GM21423 (cell line): ENCODE data around the gene SEMA3F.
A peak's percentile ranks its signal among the peaks of the same experiment; 100 is the strongest.

ENCODE experiments used
- ATAC-seq: cut with Tn5 transposase; IDR thresholded peaks from one replicate; pipeline ENCODE4 v1.9.1; 2021; ENCODE audit warnings: mild to moderate bottlenecking, moderate library complexity; ENCODE audit not compliant: unreplicated experiment

The SEMA3F gene

GRCh38 chr3:50230104-50230793, 75.1 kb downstream of the SEMA3F start:
- ATAC-seq = no peak

GRCh38 chr3:50230794-50231125, 75.6 kb downstream of the SEMA3F start:
- ATAC-seq = no peak

DNA sequence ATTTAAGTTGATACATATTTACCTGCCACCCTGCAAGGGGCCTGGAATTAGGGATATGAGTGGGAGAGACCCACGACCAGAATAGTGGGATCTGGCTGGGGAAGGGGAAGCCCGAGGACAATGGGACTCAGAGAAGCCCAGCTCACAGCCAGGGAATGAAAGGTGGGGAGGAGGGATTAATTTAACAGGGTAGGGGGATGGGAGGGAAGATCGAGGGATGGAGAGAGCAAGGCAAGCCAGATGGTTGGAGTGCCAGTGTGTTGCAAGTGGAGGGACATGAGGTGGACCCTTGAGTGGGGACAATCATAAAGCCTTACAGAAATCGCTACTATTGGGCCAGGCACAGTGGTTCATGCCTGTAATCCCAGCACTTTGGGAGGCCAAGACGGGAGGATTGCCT, 76.5 kb downstream of the SEMA3F start:
- ATAC-seq = no peak

- no peak for ATAC-seq
Measured at GRCh38 chr3:50232303-50232702, 77.2 kb downstream of the SEMA3F start.

GRCh38 chr3:50233176-50233575, 78.1 kb downstream of the SEMA3F start:
- ATAC-seq = no peak

DNA sequence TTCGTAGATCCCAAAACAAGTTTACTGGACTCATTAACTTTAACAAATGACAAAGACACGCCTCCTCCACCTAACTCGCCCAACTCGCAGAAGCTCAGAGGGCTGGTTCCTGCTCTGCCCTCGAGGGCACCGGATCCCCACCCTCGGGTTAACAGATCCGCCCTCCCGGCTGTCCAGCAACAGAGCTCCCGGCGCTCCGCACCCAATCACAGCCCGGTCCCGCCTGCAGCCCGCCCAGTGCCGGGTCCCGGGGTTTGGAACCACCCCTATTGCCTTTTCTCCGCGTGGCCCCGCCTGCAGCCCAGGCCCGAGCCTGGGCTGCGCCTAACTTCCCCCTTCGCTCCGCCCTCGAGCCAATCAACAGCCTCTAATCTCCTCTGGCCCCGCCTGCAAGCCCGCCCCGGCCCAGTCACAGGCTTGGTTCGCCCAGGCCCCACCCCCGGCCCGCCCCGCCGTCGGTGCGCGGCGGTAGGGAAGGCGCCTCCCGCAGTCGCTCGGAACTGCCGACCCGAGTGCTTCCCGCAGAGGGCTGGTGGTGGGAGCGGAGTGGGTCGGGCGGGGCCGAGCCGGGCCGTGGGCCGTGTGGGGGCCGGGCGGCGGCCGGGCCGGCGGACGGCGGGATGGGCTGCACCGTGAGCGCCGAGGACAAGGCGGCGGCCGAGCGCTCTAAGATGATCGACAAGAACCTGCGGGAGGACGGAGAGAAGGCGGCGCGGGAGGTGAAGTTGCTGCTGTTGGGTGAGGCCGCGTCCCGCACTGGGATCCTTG, 80.8 kb downstream of the SEMA3F start, which contains the start of gene GNAI2:
TSS of gene GNAI2 (plus strand) at position 489 of the 768 bp plus-strand sequence. CDS start at position 621, 132 bp downstream.
- peak; percentile 91 for ATAC-seq

DNA sequence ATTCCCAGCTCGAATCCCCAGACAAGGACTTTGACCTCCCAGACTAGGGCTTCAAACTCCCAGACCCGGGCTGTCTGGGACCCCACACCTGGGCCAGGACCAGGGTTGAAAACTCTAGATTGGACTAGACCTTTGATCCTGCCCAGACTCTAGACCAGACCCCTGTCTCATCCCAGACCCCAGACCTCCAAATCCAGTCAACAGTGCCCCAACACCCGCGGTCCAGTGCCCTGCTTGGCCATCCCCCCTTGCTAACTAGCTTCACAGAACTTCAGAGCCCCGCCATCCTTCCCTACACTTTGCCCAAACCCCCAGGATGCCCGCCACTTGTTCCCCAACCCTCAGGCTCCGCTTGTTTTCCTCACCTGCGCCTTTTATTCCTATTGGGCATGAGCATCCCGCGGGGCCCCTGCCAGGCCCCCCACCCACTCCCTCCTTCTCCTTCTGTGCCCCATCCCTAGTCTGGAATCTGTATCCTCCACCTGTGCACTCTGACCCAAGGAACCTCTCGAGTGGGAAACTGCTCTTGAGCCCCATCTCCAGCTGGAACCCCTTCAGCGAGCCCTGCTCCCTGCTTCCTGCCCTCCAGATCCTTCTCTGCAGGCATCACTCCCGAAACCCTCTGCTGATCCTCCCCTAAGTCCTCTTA, 81.5 kb downstream of the SEMA3F start:
- no peak for ATAC-seq

- no peak for ATAC-seq
Measured at GRCh38 chr3:50237133-50237651, 82.1 kb downstream of the SEMA3F start.

GRCh38 chr3:50237754-50238548, 82.8 kb downstream of the SEMA3F start:
- ATAC-seq = peak; percentile 34

DNA sequence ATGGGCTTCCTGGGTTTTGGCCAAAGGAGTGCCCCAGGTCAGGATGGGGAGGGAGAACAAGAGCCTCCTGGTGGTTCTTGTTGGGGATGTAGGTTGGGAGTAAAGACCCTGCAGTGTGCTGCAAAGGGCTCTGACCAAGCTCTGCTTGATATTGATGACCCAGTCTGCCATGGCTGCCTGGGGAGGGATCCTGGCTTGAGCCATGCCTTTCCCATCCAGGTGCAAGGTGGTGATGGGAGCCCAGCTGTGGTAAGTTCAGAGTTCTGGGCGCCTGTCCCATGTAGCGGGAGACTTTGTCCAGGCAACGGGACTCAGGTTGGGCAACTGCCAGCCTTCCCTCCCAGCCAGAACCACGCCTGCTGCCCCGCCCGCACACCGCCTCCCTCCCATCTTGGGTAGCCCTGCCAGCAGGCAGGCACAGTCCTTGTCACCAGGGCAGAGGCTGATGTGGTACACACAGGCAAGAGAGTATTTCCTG, 83.5 kb downstream of the SEMA3F start:
- no peak for ATAC-seq
